Hypothalamus (tissue), 51 donors: ENCODE data around the gene NRP2.
A peak's percentile ranks its signal among the peaks of the same experiment; 100 is the strongest.

Experiments used
- DNase-seq, 51 donors: peaks; one replicate each; lab custom pipeline; 2025; lab: John Stamatoyannopoulos, UW

Gene NRP2

DNA sequence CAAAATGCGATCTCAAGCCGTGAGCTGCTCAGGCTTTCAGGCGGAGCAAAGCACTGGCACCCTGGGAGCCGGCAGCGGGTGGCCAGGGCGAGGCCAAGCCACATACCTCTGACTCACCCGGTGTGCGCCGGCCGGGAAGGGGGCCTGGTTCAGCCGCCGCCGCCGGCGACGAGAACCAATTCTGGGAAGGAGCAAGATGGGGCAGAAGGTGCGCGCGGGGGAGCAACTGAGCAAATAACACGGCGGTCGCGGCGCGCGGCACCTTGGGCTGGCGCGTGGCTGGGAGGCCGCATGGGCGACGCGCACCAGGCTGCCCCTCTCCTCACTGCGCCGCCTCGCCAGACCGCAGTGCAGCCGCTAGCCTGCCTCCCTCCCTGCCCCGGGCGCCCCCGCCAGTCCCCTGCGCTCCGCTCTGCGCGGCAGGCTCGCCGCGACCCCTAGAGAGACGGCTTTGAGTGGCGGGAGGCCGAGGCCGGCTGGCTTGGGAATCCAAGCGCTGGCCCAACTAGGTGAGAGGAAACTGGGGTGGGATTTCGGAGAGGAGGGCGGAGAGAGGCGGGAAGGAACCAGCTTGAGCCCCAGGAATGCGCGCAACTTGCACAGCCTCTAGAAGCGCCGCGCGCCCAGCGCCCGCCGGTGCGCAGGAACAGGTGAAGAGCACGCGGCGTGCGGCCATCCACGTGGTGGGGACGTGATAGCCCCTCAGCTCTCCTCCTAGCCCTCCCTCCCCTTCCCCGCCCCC lies 3.2 kb downstream of the NRP2 start:
- peak in 15 of 51 donors; percentile 23 to 74 (median 45) for DNase-seq

DNA sequence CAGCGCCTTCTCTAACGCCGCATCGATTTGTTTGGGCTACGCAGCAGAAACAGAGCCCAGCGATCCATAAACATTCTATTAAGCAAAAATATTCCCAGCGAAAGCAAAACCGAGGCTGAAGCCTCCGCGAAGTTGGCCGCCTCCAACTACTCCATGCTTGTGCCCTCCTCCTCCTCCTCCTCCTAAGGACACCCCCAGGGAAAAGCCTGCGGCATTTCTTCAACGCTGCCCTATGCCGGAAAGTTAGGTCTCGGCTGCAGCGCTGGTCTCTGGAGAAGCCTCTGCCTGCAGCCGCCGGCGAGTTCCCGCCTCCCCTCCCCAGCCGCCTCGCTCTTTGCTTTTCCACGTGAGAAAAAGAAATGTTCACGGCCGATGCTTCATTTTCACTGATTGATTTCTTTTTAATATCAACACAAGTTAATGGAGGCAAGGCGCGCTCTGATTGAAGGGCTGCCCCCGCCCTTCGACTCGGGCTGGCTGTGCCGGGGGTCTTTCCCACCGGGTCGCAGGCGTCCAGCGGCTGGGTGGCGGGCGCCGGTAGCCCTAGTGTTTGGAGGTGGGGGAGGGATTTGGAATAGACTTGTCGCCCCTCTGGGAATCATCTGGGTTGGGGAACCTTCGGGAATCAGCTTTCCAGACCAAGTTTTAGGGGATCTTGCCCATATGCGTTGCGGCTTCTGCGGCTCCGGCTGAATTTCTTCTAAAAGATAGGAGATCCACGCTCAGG lies 3.9 kb downstream of the NRP2 start:
- DNase-seq = peak in 4 of 51 donors; percentile 24 to 54 (median 36)

DNA sequence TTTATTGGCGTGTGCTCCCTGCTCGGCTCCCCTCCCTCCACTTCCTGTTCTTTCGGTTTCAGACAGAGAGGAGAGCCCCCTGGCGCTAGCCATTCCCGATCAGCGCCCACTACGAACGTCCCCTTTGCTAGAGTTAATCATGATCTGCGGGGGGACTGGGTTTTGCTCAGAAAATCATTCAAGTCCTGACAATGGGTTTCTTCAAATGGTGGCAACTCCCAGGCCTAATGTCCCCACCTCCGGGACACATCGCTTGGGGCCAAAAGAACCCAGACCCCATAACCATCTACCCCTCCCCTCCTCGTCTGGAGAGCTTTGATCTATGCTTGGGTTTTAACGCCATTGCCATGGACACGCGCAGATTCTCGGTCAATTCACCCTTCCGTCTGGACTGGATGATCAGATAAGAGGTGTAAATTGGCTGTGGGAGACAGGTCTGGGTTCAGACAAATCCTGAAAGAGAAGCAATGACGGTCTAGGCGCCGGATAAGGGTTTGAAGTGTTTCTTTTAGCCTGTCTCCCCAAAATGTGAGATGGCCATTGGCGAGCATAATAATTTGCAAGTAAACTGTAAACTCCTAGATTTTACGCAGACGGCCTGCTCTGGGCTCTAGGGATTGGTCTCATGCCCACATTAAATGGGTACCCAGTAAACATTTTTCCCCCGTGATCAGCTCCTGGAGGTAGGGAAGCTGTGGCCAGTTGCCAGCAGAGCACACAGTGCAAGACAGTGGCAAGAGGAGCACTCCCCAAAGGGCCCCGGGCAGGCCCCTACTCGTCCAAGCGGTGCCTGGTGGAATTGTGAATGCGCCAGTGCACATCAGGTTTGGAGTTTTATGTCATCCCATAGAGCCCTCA lies 4.7 kb downstream of the NRP2 start:
- DNase-seq = peak in 3 of 51 donors; percentile 19 to 40 (median 26)

DNA sequence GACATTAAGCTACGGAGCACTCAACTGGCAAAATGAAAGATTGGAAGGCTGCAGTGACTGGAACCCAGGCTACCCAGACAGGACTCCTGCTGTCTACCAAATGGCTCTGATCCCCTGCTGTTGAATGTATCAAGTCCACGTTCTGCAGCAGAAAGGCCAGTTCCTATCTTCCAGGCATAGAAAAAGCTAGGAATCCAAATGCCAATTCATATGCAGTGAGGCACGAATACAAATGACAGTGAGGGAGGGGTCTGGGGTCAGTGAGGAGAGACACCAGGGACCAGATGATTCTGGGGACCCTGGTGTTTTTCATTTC lies 5.3 kb downstream of the NRP2 start:
- no peak for DNase-seq

DNA sequence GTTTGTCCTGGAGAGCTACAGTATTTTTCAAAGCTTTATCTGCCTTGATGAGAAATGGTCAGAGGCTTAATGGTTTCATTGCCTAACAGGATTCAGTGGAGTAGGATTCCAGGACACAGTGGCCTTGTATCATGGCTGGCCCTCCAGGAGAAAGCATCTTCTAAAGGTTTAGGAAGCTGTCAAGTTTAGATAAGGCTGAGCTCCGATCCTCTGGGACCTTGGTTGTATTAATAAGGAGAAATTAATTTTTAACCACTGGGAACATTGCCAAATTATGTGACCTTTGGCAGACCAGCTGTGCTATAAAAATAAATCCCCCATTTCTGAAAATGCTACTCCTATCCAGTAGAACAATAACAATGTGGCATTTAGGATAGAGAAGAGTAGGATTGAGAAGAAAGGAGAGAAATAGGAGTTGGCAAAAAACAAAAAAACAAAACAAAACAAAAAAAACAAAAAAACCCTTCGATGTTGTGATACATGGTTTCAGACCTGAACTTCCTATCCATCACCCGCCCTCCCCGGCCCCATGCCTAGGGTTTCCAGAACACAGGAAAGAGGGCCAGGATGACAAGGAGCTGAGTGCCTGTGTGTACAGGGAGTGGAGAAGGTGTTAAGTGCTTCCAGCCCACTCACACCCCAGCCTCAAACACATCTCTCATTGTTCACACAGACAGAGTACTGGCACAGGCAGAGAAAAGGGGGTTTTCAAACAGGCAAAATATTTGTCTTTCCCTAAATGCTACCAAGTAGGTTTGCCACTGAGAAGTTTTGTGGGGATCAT lies 6.3 kb downstream of the NRP2 start:
- peak in 1 of 51 donors; percentile 15 for DNase-seq

DNA sequence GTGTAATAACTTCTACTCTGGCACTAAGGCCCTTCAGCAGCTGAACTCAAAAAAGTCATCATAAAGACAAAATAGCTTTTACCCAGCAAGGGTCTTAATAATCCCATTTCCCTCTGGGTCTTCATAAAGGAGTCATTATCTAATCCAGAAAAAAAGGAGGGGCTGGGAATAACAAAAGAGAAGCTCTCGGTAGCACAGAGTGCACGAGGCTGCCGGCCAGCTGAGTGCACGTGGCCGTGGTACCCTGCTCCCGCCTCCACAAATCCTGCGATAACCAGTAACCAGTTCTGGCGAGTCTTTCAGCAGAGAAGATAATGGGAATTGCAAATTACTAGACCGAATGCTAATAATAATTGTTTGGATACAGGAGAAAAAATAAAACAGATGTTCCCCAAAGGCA lies 7.5 kb downstream of the NRP2 start:
- DNase-seq = peak in 4 of 51 donors; percentile 16 to 47 (median 30)

DNA sequence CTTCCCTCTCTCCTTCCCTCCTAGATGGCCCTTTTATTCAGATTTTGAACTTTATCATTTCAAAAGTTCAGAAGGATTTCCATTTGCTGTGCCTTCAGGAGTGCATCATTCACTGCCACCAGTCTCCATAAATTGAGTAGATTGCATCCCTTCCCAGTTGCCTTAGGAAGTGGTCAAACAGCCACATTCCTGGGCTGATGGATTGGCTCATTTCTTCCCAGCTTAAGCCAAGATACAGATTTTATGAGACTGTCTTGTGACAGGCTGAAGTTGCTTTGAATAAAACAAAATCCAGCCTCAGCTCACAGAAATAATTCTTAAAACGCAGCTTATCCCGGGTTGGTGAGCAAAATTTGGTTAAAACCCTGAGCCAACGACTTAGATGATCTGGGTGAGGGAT lies 9.8 kb downstream of the NRP2 start:
- DNase-seq = no peak

DNA sequence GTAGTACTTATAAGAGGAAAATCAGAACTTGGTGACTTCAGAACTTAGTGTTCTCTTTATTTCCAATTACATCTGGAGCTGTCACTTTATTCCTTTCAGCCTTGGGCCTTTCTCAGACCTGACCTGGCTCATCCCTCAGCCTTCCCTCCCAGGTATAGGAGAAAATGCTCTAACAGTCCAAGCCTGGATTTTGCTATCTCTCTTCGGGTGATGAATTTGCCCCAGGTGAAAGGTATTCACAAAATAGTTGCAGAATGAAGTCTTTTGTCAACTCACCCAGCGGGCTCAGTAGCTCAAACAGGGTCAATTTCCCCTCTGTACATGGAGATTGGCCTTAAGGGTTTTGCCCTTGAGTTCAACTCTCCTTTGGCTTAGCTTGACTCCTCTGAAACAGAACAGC lies 12.0 kb downstream of the NRP2 start:
- no peak for DNase-seq

DNA sequence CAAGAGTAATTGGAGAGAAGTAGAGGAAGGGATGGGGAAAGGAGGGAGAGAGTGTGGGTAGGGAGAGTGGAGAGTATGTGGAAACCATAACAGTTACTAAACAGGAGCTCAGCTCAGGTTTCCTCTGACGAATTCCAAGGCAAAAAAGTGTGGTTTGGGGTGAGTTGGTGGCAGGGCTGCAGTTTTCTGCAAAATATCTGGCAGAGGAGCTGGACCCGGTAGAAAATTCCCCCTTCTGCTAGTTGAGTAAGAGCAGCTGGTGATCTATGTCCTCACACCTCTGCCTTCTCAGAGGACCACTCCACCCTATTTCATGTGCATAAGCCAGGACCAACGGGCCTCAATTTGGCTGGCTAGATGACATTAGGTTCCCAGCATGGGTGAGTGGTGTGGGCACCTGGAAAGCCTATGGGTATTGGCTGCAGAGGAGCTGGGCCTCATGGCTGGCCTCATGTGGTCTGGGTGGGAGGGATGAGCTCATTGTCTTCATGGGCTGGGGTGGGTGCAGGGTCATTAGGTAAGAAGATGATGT lies 13.2 kb downstream of the NRP2 start:
- DNase-seq = no peak

DNA sequence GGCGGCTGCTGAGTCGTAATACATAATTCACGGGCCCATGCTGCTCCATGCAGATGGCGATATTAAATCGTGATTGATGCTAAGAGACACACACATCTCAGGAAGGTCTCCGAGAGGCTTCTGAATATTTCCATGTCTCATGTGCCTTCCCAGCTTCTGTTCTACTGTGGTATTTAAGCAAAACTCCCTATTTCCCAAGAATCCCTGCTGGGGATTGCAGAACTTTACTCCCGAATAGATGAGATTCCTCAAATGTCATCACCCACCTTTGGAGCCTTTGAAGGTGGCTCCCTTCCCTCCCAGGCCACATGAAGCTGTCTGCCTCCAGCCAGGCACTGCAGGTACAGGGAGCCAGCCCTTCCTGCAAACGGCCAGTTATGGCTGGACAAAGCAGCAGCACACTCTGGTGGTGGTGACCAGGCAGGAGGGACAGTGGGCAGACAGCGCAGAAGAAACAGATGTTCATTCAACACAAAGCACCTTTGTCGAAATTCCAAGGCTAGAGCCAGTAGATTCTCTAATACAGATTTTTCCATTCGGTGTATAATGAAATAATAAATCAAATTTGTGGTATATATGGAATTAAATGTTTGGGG lies 14.1 kb downstream of the NRP2 start:
- peak in 27 of 51 donors; percentile 23 to 71 (median 44) for DNase-seq

DNA sequence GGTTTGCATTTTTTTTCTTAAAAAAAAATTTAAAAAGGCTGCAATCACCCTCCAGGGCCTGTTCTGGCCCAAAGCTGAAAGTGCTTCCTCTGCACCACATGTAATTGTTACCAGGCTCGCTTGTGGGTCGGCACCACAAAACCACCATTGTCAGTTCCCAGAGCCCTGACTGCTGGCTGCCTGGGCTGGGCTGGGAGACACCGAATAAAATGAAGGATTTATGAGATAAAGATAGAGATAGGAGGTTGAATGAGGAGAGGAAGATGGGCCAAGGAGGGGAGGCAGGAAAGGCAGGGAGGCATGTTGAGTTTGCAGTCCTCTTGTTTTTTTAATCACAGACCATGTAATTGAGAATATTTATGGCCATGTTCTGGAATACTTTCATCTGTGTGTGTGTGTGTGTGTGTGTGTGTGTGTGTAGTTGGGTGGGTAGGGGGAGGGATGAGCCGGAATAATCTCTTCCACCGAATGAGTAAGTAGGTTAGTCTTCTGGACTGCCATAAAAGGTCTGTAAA lies 14.7 kb downstream of the NRP2 start:
- peak in 14 of 51 donors; percentile 15 to 65 (median 32) for DNase-seq

DNA sequence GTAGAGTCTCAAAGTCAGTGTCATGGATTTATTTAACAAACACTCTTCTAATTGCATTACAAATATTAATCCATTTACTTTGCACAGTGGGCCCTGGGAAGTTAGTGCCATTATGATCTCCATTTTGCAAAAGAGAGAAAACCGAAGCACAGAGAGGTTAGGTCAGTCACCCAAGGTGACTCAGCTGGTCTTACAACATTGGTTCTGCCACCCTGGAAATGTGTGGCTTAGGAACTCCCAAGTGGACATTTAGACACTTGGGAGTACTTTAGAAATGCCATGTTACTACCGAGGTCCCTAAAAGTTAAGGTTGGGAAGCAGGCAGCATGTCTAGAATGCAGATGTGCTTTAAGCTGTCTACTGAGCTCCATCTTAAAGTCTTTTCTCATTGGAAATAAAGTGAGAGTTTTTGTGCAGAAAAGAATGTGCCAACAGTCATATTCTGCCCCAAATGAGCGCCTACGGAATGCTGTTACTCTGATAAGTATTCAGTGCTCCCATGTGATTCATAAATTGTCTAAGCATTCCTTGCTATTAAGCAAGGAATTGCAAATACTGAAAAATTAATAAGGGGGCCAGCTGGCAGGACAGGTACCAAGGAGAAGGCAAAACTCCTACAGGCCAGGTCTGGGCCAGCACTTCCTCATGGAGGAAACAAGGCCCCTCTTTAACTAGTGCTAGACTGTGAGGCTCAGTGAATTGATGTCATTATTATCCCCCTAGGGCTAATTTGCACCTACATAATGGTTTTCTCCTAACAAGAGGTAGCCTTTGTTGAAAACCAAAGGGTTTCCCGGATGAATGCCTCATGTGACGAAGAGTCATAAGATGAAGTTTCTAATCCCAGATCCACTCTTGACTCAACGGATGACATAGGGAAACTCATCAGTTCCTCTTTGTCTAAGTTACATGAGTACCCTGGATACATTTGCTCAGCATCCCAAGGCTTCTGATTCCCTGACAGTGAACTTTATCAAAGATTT lies 16.3 kb downstream of the NRP2 start:
- DNase-seq = no peak

DNA sequence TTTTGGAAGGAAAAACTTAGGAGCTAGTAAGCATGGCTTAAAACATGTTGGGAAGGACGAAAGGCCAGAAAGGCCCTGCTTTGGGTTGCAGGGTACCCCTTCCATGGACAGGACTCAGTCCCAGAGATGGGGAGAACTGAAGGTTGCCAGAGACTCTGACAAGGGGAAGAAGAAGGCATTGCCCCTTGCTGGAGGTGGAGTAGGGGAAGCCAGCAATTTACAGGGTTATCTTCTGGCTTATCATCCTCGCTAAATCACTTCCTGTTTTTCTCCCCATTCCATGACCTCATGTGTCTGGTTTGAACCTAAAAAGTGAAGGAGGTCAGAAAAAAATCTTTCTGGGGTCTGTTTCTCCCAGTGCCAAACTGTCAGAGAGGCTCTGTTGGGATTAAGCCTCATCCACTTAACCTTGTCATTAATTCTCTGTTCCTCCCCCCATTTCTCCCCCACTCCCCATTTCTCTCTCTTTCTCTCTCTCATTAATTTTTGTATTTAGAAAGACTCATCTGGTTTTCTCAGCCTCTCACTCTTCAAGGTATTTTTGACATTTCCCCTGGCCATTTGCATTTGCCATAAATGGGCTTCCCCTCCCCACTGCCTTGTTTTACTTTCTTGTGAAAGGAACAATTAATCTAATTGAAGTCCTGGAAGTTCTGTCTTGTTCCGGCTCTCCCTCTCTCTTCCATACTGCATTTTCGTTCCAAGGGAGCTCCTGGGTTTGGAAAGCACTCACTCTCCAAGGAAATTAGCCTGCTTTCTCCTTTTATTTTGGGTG lies 17.4 kb downstream of the NRP2 start:
- no peak for DNase-seq

DNA sequence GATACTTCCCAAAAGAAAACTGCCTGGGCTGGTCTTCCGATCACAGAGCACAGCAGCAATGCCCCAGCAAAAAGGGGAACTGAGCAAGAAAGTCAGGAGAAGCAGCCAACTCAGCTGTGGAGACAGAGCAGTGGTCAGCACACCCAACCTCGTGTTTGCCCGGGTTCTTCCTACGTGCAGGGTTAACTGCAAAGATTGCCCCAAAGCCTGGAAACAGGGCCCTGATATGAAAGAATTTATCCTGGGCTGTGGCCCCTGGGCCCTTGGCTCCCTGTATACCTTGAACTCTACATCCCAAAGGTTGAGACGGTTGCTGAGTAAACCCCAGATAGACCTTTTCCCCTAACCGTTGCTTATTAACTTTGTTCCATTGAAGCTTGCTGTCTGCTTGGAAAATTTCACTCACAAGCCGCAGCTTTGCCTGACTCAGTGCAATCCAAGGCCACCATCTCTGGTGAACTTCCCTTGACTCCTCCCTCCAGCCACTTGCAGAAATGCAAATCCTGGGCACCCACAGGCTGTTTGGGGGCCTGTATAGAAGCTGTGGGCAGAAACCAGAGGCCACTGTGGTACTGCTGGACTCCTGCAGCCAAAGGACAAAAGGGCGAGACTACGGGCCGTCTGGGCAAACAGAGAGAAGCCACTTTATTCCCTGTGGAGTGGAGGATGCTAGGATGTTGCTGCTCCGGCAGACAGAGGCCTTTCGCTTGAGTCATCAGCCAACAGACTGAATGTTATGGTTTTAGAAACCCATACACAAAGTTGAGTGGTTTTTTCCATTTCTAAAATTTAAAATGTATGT lies 18.2 kb downstream of the NRP2 start:
- DNase-seq = peak in 3 of 51 donors; percentile 12 to 46 (median 25)

DNA sequence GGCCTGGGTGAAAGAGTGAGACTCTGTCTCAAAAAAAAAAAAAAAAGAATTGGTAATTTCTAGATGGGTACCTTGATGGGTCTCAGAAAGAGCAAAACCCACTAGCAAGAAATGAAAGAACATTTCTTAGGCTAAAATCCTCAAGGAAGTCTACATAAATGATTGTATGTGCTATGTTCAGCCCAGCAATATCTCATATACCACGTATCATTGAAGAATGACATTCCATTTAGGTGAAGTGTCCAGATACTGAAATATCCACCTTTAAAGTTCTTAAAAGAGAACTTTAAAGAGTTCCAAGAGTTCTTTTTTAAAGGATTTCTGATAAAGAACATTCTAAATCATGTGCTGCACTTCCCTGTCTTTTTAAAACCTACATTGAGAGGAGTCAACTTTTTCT lies 19.2 kb downstream of the NRP2 start:
- DNase-seq = no peak

DNA sequence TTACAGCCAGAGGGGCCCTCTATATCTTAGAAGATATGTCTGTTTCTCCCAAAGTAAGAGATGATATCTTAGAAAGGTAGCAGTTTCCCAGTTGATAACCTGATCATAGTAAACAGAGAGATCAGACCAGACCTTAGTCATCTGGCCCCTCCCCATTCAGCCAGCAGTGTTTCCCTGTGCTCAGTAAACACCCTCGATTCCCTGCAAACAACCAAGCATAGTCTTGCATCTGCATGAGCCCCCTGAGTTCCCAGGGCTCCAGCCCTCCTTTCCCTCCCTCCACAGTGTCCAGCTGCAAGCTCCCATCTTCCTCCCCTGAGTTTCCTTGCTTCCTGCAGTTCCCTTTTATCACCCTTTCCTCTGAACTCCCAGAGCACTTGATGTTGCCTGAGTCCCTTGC lies 20.3 kb downstream of the NRP2 start:
- no peak for DNase-seq
